HG03280 (cell line): Measurements from ENCODE around the gene ATXN3L.

Experiments used
- ATAC-seq: cut with Tn5 transposase; IDR thresholded peaks from one replicate; pipeline ENCODE4 v1.9.1; 2021; ENCODE audit warnings: mild to moderate bottlenecking, moderate library complexity; ENCODE audit not compliant: unreplicated experiment

Gene ATXN3L

GRCh38 chrX:13319953-13320352, at the start of gene ATXN3L:
TSS of gene ATXN3L (minus strand) at chrX:13320053. CDS start at chrX:13319934, 119 bp downstream.
- no peak for ATAC-seq

GRCh38 chrX:13369256-13370030, 49.6 kb upstream of the ATXN3L start:
- no peak for ATAC-seq

DNA sequence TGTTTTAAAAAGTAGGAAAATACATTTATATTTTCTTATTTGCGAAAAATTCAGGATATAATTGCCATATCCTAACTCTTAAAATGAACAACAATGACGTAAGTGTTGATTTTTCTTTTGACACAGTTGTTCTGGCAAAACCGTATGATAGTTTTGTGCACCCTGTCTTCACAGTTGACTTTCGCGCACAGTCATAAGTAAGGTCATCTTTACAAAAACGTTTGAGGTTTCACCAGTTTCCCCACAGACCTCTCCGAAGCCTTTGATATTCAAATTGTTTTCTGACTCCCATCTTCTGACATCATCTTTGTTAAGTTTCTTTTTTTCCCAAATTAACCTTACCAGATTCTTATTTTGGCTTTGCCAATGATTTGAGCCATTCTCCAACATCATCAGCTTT, 48.1 kb upstream of the ATXN3L start:
- no peak for ATAC-seq

- no peak for ATAC-seq
Measured at GRCh38 chrX:13366698-13367097, 46.8 kb upstream of the ATXN3L start.

DNA sequence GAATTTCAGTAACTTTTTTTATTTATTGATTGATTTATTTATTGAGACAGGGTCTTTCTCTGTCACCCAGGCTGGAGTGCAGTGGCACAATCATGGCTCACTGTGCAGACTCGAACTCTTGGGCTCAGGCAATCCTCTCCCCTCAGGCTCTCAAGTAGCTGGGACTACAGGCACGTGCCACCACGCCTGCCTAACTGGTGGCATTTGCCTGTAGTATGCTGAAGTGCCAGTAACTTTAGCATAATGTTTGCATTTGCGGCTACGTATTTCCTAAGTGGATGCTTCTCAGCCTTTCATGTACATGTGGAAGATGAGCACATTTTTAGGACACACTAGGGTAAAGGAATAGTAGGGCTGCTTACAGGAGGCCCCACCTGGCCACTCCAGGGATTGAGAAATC, 45.3 kb upstream of the ATXN3L start:
- no peak for ATAC-seq

DNA sequence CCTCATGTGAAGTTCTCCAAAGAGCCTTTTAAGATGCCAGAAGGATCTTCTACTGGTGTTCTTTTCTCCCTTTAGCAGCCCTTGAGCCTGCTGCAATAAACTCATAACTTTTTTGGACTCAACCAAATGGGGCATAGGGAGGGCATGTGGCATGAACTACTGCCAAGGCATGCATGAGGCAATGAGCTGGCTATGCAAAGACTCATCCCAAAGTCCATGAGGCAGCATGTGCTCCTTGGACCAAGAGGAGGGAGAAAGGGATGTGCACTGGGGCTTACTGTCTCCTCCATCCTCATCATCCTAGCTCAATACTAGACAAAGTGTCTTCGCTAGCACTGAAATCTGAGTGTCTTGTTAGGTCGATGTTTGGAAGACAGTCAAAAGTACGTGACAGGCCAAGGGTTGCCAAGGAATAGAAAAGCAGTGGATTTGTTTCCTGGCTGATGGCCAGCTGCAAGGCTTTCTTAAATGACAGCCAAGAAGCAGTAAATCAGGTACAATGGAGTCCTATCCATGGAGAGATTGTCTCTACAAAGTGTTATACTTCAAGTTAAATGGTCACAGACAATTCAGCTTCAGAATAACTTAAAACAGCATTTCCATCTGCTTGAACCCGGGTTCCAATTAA, 44.5 kb upstream of the ATXN3L start:
- ATAC-seq, result no peak

DNA sequence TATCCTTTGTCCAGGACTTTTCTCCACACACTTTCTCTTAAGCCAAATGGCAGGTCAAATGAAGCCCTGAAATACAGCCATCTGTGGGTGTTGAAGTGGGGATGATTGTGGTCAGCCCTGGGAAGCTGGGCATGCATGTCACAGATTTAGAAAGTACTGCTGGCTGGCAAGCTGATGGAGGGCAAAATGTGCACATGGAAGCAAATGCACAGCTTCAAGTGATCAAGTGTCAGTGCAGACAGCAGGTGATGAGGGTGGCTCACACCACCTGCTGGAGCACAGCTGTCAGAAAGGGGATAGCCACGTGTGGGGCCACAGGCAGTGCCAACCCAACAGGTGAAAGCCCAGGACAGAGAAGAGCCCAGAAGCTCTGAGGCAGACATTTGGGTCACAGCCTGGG, 40.3 kb upstream of the ATXN3L start:
- ATAC-seq, result no peak

GRCh38 chrX:13357925-13358324, 38.1 kb upstream of the ATXN3L start:
- ATAC-seq, result no peak

GRCh38 chrX:13346646-13347045, 26.8 kb upstream of the ATXN3L start:
- ATAC-seq, result no peak

DNA sequence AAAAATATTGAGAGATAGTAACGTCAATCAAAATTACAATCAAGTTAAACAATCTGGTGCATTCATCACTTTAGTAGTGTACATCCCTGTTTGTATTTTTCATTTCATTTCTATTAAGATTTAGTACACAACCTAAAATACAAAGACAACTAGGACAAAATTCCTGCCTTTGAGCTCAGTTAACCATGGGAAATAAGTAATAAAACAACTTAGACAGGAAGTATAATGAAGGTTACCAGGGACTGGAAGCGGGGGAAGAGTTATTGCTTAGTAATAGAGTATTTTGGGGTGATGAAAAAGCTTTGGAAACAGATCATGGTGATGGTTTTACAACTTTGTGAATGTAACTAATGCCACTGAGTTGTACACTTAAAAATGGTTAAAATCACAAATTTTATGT, 25.6 kb upstream of the ATXN3L start:
- no peak for ATAC-seq

DNA sequence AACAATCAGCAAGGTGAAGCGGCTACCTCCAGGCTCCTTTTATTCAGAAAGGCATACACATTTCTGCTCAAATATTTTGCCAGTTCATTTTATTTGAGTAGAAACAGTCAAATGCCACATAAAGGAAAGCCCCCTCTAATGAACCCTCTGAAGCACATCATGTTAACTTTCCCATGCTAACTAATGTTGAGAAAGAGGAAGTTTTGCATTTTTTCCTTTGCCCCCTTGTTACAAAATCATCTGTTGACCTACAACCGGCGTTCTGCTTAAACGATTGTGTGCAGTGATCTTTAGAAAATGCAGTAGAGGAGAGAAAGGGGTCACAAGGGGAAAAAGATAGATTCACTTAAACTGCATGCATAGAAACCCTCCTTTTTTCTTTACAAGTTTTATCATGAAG, 25.2 kb upstream of the ATXN3L start:
- ATAC-seq, result no peak

GRCh38 chrX:13341491-13342101, 21.7 kb upstream of the ATXN3L start:
- no peak for ATAC-seq

GRCh38 chrX:13340182-13340791, 20.4 kb upstream of the ATXN3L start:
- ATAC-seq, result no peak

- ATAC-seq, result no peak
Measured at GRCh38 chrX:13339607-13340006, 19.8 kb upstream of the ATXN3L start.

DNA sequence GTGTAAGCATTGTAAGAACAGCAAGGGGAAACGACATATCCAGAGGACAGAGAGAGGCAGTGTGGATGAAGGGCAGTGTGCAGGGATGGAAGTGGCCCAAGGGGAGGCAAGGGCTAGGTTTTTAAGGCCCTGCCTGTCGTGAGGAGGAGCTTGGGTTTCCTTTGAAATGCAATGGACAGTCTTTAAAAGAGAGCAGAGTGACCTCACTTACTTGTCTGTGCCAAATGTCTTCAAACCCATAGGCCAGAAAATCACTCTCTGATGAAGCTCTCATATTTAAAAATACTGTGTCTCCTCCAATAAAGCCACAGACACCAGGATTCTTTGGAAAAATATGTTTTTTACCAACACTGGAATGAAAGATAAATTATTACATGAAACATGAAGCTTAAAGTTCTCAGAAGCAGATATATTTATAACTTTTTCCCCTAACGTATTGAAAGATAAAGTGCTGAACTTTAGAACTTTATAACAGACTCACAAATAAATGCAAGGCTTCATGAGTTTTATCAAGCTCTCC, 19.2 kb upstream of the ATXN3L start:
- ATAC-seq, result no peak

DNA sequence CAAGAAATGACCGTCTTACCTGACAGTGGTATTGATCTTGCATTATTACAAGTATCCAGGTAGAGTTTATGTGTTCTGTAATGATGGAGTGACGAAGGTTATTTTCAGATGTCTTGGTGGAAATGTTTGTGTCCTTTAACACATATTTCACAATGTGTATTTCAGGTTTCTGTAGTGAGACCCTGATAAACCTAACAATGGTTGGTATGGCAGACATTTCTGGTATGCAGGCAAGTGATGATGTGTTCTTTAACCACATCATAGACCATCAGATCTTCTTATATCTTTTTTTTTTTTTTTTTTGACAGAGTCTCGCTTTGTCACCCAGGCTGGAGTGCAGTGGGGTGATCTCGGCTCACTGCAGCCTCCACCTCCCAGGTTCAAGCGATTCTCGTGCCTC, 14.6 kb upstream of the ATXN3L start:
- no peak for ATAC-seq

- ATAC-seq, result no peak
Measured at GRCh38 chrX:13330446-13330845, 10.6 kb upstream of the ATXN3L start.

DNA sequence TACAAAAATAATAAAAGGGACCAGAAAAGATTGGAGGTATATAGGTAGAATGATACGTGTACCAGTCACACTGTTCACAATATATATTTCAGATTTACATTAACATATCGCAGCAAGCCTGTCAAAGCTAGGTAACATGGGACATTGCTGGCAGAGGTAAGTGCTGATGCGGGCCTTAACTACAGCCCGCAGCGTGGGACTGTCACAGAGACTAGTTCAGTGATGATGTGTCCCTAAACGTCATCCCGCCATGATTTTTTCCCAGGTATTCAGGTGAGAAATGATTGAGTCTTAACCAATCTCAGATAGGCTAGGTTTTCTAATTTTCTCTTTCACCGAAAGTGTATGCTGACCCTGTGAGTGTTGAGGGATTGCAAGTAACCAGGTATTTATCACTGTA, 7.8 kb upstream of the ATXN3L start:
- ATAC-seq, result no peak

DNA sequence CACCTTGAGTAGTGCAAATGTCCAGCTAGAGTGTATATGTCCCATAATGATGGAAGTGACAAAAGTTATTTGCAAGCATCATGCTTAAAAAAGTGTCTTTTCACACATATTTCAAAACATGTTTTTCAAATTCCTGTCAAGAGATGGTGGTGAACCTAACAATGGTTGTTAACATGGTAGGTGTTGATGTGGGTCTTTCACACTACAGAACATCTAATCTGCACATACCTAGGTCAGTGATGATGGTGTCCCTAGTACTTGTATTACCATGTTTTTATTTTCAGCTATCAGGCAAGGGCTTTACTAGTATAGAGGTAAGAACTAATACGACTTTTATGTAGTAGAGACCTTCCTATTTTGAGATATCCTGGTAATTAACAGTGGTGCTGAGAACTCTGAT, 3.4 kb upstream of the ATXN3L start:
- ATAC-seq, result no peak

GRCh38 chrX:13317366-13317765, 2.5 kb downstream of the ATXN3L start:
- no peak for ATAC-seq

DNA sequence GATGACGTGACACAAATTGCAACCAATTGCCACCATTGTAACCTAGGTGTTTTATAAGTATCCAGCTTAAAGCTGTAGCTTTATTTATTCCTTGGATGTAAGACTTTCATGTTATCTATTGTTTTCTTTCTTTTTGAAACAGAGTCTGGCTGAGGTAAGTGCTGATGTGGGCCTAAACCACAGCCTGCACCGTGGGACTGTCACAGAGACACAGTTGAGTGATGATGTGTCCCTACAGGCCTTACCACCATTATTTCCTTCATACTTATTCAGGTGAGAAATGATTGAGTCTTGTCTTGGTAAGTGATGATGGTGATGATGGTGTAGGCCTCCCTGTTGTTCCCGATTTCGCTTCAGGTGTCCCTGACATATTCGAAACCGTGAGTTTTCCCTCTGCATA, 8.3 kb downstream of the ATXN3L start:
- no peak for ATAC-seq

- no peak for ATAC-seq
Measured at GRCh38 chrX:13309631-13310030, 10.2 kb downstream of the ATXN3L start.
